ENCODE data around the gene EDA2R. TPM values are rescaled to one million over a fixed set of nuclear protein-coding genes. Genes with fewer than 3 reads are reported as not detected.

Gene EDA2R
- total RNA-seq, 1 donor from 2014 or later = 3.6 TPM

DNA sequence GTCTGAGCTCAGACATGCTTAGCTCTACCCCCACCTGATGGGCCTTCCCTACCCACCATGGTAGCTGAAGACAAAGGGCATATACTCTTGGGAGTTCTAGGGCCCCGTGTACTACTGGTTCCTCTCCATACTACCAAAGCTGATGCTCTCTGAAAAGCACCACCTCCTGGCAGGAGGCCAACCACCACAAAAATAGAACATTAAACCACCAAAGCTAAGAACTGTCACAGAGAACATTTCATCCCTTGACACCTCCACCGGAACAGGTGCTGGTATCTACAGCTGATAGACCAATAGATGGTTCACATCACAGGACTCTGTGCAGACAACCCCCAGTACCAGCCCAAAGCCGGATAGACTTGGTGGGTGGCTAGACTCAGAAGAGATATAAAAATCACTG, 13.4 kb downstream of the EDA2R start:
- H3K36me3 Mint-ChIP-seq (ENCODE audit: low read depth) = peaks cover 2% of the 10 kb centered on the region
- no peak overlapping the region for H3K27ac Mint-ChIP-seq
- peaks cover 4% of the 10 kb centered on the region for H3K9me3 Mint-ChIP-seq
- intact Hi-C loops (cut with micrococcal nuclease) = no loop called here
- DNase-seq = no peak
- no peak overlapping the region for H3K4me3 Mint-ChIP-seq
- H3K27me3 Mint-ChIP-seq = no peaks in the 10 kb centered on the region
- H3K4me1 Mint-ChIP-seq = peaks cover 3% of the 10 kb centered on the region

GRCh38 chrX:66622209-66622608, 16.7 kb downstream of the EDA2R start:
- Mint-ChIP-seq H3K27me3 (no peaks in the 10 kb centered on the region), H3K4me3 (no peak overlapping the region), H3K4me1 (no peaks in the 10 kb centered on the region), H3K9me3 (peaks cover 4% of the 10 kb centered on the region), H3K36me3 (ENCODE audit: low read depth) (peaks cover 2% of the 10 kb centered on the region), H3K27ac (no peak overlapping the region)
- intact Hi-C loops (cut with micrococcal nuclease) = no loop called here
- DNase-seq = no peak

DNA sequence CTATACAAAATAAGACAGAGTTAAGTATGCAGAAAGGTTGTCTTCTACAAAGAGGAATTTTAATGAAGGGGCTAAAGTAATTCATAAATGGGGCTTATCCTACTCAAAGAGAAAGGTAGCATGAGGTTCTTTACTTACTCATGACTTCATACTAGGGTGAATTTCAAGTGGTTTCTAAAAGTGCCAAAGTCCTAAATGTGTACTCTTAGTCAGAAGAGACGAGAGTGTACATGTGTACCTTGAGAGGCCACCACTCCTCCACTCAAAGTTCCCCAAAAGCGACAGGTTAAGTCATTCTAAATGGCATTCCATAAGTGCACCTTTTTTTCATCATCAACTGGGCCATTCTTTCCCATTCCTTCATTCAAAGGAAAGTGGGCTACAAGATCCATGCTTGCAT, 21.9 kb downstream of the EDA2R start:
- Mint-ChIP-seq H3K4me3 (no peak overlapping the region), H3K4me1 (no peaks in the 10 kb centered on the region), H3K27me3 (no peaks in the 10 kb centered on the region), H3K27ac (no peak overlapping the region), H3K9me3 (no peaks in the 10 kb centered on the region), H3K36me3 (ENCODE audit: low read depth) (peaks cover 8% of the 10 kb centered on the region)
- DNase-seq = no peak
- intact Hi-C loops (cut with micrococcal nuclease) = no loop called here

- intact Hi-C loops (cut with micrococcal nuclease) = no loop called here
- DNase-seq = no peak
- Mint-ChIP-seq H3K4me1 (no peaks in the 10 kb centered on the region), H3K4me3 (no peak overlapping the region), H3K27ac (no peak overlapping the region), H3K27me3 (no peaks in the 10 kb centered on the region), H3K9me3 (no peaks in the 10 kb centered on the region), H3K36me3 (ENCODE audit: low read depth) (peaks cover 3% of the 10 kb centered on the region)
These were observed 36.4 kb downstream of the EDA2R start for GRCh38 chrX:66602381-66602938.

- H3K4me3 Mint-ChIP-seq = no peak overlapping the region
- intact Hi-C loops (cut with micrococcal nuclease) = no loop called here
- no peak overlapping the region for H3K27ac Mint-ChIP-seq
- H3K27me3 Mint-ChIP-seq = no peaks in the 10 kb centered on the region
- no peaks in the 10 kb centered on the region for H3K9me3 Mint-ChIP-seq
- H3K4me1 Mint-ChIP-seq = no peaks in the 10 kb centered on the region
- H3K36me3 Mint-ChIP-seq (ENCODE audit: low read depth) = peaks cover 7% of the 10 kb centered on the region
- DNase-seq = no peak
These were observed 37.4 kb downstream of the EDA2R start for GRCh38 chrX:66601522-66601921.

DNA sequence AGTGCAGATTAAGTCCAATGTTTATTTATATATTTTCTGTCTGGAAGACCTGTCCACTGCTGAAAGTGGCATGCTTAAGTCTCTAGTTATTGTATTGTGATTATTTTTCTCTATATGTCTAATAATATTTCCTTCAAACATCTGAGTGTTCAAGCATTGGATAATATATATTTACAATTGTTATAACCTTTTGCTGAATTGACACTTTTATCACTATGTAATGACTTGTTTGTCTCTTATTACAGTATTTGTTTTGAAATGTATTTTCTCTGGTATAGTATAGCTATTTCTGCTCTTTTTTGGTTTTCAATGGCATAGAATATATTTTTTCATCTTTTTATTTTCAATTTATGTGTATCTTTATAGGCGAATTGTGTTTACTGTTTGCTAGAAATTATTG, 59.7 kb downstream of the EDA2R start:
- no peak for DNase-seq
- Mint-ChIP-seq H3K9me3 (peaks cover 5% of the 10 kb centered on the region), H3K36me3 (ENCODE audit: low read depth) (no peaks in the 10 kb centered on the region), H3K4me1 (no peaks in the 10 kb centered on the region), H3K27me3 (no peaks in the 10 kb centered on the region), H3K27ac (no peak overlapping the region), H3K4me3 (no peak overlapping the region)
- intact Hi-C loops (cut with micrococcal nuclease) = no loop called here

DNA sequence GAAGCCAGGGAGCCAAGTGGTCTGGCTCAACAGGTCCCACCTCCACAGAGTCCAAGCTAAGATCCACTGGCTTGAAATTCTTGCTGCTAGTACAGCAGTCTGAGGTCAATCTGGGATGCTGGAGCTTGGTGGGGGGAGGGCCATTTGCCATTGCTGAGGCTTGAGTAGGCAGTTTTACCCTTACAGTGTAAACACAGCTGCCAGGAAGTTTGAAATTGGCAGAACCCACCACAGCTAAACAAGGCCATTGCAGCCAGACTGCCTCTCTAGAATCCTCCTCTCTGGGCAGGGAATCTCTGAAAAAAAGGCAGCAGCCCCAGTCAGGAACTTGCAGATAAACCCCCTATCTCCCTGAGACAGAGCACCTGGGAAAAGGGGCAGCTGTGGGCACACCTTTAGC, 84.9 kb downstream of the EDA2R start:
- H3K36me3 Mint-ChIP-seq (ENCODE audit: low read depth) = no peaks in the 10 kb centered on the region
- no peaks in the 10 kb centered on the region for H3K4me1 Mint-ChIP-seq
- intact Hi-C loops (cut with micrococcal nuclease) = no loop called here
- no peak overlapping the region for H3K4me3 Mint-ChIP-seq
- H3K27me3 Mint-ChIP-seq = no peaks in the 10 kb centered on the region
- DNase-seq = no peak
- no peak overlapping the region for H3K27ac Mint-ChIP-seq
- H3K9me3 Mint-ChIP-seq = no peaks in the 10 kb centered on the region

- Mint-ChIP-seq H3K4me1 (no peaks in the 10 kb centered on the region), H3K4me3 (no peak overlapping the region), H3K27me3 (no peaks in the 10 kb centered on the region), H3K9me3 (no peaks in the 10 kb centered on the region), H3K36me3 (ENCODE audit: low read depth) (no peaks in the 10 kb centered on the region), H3K27ac (no peak overlapping the region)
- intact Hi-C loops (cut with micrococcal nuclease) = no loop called here
- DNase-seq = no peak
These were observed 91.0 kb downstream of the EDA2R start for GRCh38 chrX:66547847-66548369.
